Middle frontal gyrus (tissue), 1 donor: ENCODE measurements around the gene BAZ2B.

Source experiments
- DNase-seq: peaks from one replicate; pipeline ENCODE4 v3.0.0-alpha.2; 2015; ENCODE audit warnings: low spot score; ENCODE audit errors: extremely low spot score

BAZ2B gene

GRCh38 chr2:159349674-159350299 is 266.6 kb downstream of the BAZ2B start:
- DNase-seq = no peak

- DNase-seq = no peak
Measured at GRCh38 chr2:159326569-159327255, 289.6 kb downstream of the BAZ2B start.

- DNase-seq = no peak
Measured at GRCh38 chr2:159322419-159322818, 293.9 kb downstream of the BAZ2B start.

- no peak for DNase-seq
Measured at GRCh38 chr2:159317392-159318088, 298.8 kb downstream of the BAZ2B start.

GRCh38 chr2:159307942-159308341 is 308.4 kb downstream of the BAZ2B start:
- no peak for DNase-seq

GRCh38 chr2:159300586-159300985 is 315.8 kb downstream of the BAZ2B start:
- no peak for DNase-seq

- no peak for DNase-seq
Measured at GRCh38 chr2:159298967-159299366, 317.4 kb downstream of the BAZ2B start.

- no peak for DNase-seq
Measured at GRCh38 chr2:159297042-159297707, 319.2 kb downstream of the BAZ2B start.

- DNase-seq = no peak
Measured at GRCh38 chr2:159292157-159292556, 324.2 kb downstream of the BAZ2B start.

GRCh38 chr2:159290289-159290907 is 325.9 kb downstream of the BAZ2B start:
- no peak for DNase-seq

GRCh38 chr2:159287733-159288132 is 328.6 kb downstream of the BAZ2B start:
- DNase-seq = no peak

GRCh38 chr2:159286709-159287441 is 329.5 kb downstream of the BAZ2B start:
- peak; percentile 93 for DNase-seq

GRCh38 chr2:159285929-159286708 is 330.2 kb downstream of the BAZ2B start, which contains the start of gene WDSUB1:
Gene WDSUB1, minus strand, starts transcription at chr2:159286703. Its CDS starts 3,634 bp downstream, at chr2:159283069.
- DNase-seq = peak; percentile 13

- no peak for DNase-seq
Measured at GRCh38 chr2:159285433-159285832, 330.9 kb downstream of the BAZ2B start.

- DNase-seq = no peak
Measured at GRCh38 chr2:159283529-159283928, 332.8 kb downstream of the BAZ2B start.

GRCh38 chr2:159281002-159281401 is 335.3 kb downstream of the BAZ2B start:
- no peak for DNase-seq

GRCh38 chr2:159279700-159280099 is 336.6 kb downstream of the BAZ2B start:
- no peak for DNase-seq

- DNase-seq = no peak
Measured at GRCh38 chr2:159275111-159275510, 341.2 kb downstream of the BAZ2B start.

GRCh38 chr2:159272156-159272555 is 344.2 kb downstream of the BAZ2B start:
- no peak for DNase-seq
